ENCODE measurements around the gene ZMPSTE24. TPM values are rescaled to one million over a fixed set of nuclear protein-coding genes. Genes with fewer than 3 reads are reported as not detected.
A peak's percentile ranks its signal among the peaks of the same experiment; 100 is the strongest.
"Not testable (repeated sequence)": the region's sequence is repeated elsewhere in the genome, so short reads cannot be mapped to it uniquely, and the experiment has no call there.

ZMPSTE24 gene
- polyA plus RNA-seq, 1 donor = 24.5 TPM

GRCh38 chr1:40318970-40319621, 61.1 kb downstream of the ZMPSTE24 start:
- DNase-seq = no peak

DNA sequence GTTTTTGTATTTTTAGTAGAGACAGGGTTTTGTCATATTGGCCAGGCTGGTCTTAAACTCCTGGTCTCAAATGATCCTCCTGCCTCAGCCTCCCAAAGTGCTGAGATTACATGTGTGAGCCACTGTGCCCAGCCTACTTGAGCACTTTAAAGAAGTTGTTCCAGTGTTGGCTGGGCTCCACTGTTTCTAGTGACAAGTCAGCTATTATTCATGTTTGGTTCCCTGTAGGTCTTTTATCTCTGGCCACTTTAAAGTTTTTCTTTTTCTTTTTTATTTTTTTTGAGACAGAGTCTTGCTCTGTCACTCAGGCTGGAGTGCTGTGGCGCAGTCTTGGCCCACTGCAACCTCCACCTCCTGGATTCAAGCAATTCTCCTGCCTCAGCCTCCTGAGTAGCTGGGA, 73.4 kb downstream of the ZMPSTE24 start:
- not testable (repeated sequence) for DNase-seq

DNA sequence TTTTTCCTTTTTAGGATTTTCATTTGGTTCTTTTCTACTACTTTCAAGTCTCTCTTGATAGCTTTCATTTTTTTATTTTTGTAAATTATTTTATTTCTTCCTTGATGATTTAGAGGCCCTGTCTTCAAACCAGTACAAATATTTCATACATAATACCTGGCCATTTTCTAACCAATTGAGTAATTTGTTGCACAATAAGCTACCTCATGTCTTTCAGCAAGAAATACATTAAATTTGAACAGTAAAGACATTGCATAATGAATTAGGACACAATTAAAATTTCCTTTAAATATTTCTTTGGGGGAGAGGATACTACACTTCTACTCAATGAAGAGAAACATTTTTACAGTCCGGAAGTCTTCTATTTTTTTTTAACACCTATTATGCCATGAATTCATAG, 74.7 kb downstream of the ZMPSTE24 start:
- no peak for DNase-seq

DNA sequence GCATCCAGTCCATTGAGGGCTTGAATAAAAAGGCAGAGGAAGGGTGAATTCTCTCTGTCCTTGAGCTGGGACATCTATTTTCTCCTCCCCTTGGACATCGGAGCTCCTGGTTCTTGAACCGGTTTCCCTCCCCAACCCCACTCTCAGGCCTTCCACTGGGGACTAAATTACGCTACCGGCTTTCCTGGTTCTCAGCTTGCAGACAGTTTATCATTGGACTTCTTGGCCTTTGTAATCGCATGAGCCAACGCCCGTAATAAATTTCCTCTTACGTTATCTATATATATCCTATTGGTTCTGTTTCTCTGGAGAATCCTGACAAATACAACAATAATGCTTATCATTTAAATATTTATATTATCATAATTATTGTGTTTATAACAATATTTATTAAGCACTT, 79.4 kb downstream of the ZMPSTE24 start:
- no peak for DNase-seq

- DNase-seq = peak; percentile 59
Observed at GRCh38 chr1:40338745-40339419, 80.8 kb downstream of the ZMPSTE24 start.

- DNase-seq = no peak
Observed at GRCh38 chr1:40339420-40340323, 81.6 kb downstream of the ZMPSTE24 start.

DNA sequence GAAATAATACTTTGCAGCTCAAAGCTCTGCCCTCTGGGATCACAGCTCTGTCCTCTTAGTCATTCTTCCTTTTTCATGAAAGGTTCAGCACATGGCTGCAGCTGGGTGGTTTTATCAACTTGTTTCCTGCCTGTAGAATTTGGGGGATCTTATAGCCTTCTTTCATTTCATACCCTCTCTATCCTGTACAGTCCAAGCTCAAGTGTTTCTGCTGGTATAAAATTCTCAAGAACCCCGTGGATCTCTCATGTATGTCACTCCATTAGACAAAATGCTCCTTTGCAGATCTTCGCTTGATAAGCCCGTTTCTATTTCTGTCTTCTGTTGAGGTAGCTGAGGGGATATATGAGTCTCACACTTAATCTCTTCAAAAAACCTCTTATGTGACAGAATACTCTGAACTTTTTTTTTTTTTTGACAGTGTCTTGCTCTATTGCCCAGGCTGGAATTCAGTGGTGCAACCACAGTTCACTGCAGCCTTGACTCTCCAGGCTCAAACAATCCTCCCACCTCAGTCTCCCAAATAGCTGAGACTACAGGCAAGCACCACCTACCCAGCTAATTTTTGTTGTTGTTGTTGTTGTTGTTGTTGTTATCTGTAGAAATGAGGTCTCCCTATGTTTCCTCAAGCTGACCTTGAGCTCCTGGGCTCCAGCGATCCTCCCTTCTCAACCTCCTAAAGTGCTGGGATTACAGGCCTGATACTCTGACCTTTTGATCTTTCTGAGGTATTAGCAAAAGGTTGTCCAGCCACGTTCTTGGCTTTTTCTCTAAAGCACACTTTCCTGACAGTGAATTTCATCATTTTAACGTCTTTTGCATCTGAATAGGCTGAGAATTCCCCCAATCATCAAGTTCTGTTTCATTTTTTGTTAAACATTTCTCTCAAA, 83.7 kb downstream of the ZMPSTE24 start:
- DNase-seq = no peak

DNA sequence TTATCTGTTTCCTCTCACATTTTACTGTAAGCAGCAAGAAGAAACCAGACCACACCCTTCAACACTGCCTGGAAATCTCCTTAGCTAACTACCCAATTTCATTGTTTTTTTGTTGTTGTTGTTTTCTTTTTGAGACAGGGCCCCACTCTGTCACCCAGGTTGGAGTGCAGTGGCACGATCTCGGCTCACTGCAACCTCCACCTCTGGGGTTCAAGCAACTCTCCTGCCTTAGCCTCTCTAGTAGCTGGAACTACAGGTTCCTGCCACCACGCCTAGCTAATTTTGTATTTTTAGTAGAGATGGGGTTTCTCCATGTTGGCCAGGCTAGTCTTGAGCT, 84.3 kb downstream of the ZMPSTE24 start:
- not testable (repeated sequence) for DNase-seq

Other genes starting within 250 kb of the ZMPSTE24 start
- gene CAP1, start 217.5 kb upstream of the ZMPSTE24 start, polyA plus RNA-seq (ENCODE audit: insufficient read length) = 80.4 TPM
- 38.2 TPM for gene PPT1, start 161.0 kb upstream of the ZMPSTE24 start, polyA plus RNA-seq (ENCODE audit: insufficient read length)
- 12.8 TPM for gene RLF, start 96.8 kb upstream of the ZMPSTE24 start, polyA plus RNA-seq (ENCODE audit: insufficient read length)
- gene TMCO2, start 10.3 kb upstream of the ZMPSTE24 start, polyA plus RNA-seq (ENCODE audit: insufficient read length) = not detected
- gene COL9A2, start 59.0 kb downstream of the ZMPSTE24 start, polyA plus RNA-seq (ENCODE audit: insufficient read length) = 1.2 TPM
- gene SMAP2, start 115.5 kb downstream of the ZMPSTE24 start, polyA plus RNA-seq (ENCODE audit: insufficient read length) = 16.3 TPM
- gene ZFP69B, start 192.2 kb downstream of the ZMPSTE24 start, polyA plus RNA-seq (ENCODE audit: insufficient read length) = 2.7 TPM
- gene ZFP69, start 219.1 kb downstream of the ZMPSTE24 start, polyA plus RNA-seq (ENCODE audit: insufficient read length) = 5.0 TPM

Measured in hindlimb muscle (tissue), 1 donor.